HG03354 (cell line): ENCODE measurements around the gene NFIA.

ENCODE experiments used
- ATAC-seq: cut with Tn5 transposase; IDR thresholded peaks from one replicate; pipeline ENCODE4 v1.9.1; 2021; ENCODE audit warnings: mild to moderate bottlenecking; ENCODE audit not compliant: unreplicated experiment, poor library complexity, severe bottlenecking

NFIA gene

DNA sequence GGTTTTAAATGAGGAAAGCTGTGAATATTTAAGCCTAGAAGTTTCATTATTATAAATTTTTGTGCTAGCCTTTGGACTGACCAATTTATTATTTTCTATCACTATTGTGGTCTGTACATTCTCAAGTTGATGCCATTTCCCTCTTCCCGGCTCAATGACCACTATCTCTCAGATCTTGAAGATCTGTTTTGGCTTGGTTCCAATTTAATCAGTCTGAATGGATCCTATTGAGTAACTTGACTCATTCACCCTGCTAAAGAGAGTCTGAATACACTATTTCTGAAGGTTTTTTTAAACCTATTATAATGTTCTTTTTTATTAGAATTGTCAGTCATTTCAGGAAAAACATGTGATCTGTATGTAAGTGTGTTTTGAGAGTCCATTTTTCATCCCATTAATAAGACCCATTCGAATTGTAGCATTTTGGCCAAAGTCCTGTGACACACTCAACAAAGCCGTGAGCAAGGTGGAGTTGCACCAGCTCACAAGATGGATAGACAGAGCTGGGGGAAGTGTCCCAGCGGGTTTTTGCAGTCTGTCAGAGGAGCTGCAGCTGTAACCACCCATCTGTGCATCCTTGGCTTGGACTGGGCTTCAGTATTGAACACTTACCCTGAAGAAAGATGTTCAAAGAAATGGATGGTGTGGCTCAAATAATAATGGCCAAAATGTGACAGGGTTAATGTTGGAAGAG, 145.6 kb downstream of the NFIA start:
- ATAC-seq, result no peak

DNA sequence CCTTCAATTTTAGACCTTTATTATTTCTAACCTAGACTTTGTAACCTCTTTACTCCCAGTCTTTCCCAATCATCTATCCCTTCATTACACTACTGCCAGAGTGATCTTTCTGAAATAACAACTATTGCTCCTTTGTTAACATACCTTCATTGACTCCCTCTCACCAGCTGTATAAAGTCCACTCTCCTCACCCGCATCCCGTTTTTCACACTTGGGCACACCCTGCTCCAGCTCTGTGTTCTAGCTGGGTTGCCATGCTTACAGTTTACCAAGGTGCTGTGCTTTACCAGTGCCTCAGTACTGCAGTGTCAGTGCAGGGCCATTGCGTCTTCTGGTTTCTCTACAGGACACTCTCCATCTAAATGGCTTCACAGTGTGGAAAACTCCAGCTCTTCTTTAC, 148.2 kb downstream of the NFIA start:
- ATAC-seq, result no peak

DNA sequence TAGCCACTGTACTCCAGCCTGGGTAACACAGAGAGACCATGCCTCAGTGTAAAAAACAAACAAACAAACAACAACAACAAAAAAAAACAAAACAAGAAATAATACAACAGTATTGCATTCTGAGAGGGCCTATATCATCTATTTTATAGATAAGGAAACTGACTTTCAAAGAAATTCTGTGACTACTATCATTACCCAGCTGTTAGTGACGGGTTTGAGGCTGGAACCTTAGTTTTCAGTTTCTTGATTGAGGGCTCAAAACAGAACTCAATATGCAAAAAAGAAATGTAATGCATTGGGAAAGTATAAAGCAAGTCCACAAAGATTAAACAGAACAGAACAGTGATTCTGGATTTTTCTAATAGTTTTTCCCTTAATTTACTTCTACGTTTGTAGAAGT, 149.4 kb downstream of the NFIA start:
- ATAC-seq, result no peak

DNA sequence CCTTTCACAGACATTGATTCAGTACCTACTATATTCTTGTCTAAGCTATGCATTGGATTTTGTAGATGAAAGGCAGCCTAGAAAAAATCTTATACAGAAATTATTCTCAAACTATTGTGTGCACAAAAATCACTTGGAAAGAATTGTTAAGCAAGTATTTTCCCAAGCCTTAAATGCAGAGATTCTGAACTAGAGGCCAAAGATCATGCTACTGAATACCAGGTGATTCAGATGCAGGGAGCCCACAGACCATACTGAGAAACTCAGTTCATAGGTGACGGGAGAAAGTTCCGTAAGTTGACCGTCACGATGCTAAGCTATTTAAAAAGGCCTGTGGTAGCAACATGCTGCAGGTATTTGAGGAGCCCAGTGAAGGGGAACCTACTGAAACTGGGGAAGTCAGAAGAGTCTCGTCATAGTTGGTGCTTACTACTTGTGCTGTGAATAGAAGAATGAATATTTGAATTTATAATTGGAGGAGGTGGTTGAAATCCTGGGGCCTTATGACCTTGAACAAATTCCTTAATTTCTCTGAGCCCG, 150.8 kb downstream of the NFIA start:
- ATAC-seq, result no peak

DNA sequence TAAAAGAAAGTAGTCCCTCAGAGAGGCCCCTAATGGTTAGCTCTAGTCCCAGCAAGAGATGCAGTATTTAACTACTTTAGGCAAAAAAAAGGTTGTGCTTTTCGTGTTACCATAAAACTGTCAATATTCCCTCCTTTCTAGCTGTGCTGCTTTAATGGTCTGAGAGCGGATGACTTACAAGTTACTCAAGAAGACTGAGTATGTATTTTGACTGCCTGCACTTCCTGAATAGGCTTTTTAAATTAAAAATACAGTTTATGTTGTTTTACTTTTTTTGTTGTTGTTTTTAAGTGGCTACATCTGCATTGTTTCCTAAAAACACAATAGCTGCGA, 152.2 kb downstream of the NFIA start:
- no peak for ATAC-seq

DNA sequence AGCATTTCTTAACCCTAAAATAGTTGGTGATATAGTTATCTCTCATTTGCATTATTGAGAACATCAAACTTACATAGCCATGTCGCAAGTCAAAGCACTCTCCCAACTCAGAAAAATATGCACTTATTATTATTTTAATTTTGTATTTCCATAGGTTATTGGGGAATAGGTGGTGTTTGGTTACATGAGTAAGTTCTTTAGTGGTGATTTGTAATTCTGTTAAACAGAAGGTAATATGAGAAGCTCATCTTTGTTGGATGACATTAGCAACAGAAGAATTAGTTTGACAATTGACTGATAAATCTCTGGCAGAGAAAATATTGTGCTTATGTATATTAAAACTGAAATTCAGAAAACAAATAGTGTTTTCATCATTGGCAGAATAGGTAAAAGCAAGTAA, 154.8 kb downstream of the NFIA start:
- no peak for ATAC-seq

DNA sequence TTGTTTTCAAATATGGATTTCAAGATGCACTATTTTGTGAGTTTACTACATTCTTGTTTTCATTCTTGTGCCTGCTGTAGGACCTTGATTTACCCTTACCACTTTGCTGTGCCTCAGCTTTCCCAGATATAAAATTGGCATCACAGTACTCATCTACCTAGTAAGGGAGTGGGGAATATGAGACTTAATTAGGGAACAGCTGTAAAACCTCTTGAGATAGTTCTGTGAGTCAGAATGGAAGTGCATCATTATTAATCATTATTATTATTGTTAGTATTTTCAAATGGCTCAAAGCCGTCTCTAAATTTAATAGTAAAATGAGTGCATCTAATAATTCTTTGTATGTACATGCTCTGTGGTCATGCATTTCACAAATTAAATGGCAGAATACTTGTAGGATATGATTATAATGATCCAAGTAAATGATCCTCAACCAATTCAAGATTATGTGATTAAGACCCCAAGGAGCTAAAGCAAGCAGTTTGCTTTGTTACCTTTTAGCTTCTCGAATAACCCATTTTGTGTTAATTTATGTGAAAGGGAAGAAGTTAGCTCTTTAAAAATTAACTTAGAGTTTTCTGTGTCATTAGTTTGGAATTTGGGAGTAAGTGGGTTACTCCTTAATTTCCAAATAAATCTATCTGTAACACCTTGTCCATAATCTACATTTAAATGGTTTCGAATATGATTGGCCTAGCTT, 155.4 kb downstream of the NFIA start:
- ATAC-seq, result no peak

DNA sequence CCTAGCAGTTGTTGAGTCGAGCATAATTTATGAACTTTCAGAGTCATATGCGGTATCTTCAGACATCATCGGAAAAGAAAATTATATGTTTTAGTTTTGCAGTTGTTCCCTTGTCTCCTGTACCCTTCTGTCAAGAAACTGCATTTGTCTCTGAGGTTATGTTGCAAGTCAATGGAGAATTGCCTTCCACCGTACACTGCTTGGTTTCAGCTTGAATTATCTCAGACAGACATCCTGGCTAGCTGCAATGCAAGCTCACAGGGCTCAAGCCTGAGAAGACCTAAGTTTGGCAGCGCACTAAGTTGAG, 156.0 kb downstream of the NFIA start:
- ATAC-seq, result no peak

DNA sequence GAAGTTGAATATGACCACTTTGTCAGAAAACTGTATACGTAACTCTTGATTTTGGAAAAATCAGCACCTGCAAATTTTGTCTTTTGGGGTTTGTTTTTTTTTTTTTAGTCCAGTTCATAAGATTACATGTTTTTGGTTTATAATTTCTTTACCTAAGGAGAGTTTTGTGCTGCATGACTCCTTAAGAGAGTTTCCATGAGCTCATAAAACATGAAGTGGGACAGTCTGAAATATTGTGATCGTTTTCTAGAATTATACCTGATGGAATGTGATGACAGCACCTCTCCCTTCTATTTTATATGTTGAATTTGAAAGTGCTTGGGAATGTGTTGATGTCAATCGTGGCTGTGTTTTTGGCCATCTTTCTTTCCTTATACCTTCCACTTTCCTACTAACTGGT, 158.5 kb downstream of the NFIA start:
- no peak for ATAC-seq

DNA sequence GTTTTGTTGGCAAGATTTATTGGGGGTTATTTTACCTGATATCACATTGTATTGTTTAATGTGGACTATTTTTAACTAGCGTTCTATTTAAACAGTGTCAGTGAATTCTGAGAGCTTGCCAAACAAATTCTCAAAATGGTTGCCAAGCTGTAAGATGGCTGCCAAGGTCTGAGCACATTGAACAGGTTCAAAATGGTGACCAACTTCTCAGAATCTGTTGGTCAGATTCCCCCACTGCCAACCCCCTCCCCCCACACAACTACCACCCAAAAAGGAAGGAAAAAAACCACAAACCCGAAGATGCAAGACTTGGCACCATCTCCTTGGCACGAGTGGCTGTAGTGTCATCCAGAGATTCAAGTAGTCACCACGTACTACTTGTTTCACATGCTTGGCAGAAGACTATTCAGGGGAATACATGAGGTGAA, 159.1 kb downstream of the NFIA start:
- no peak for ATAC-seq

DNA sequence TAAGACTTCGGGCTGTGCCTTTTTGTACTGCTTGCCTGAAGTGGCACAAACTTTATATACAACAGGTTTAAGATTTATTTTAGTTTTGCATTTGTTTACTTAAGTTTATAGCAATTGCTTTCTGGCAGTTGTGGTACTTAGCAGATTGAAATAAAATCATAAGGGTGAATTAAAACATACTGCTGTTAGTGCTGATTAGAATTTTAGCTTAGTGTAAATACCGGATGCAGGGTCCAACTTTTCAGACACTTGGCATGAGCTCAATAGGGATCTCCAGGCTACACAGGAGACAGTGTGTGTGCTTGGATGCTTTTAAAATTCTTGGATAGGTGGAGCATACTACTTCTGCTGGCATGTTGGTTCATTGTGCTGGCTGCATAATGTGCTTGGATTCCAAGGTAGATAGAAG, 159.6 kb downstream of the NFIA start:
- ATAC-seq, result no peak

DNA sequence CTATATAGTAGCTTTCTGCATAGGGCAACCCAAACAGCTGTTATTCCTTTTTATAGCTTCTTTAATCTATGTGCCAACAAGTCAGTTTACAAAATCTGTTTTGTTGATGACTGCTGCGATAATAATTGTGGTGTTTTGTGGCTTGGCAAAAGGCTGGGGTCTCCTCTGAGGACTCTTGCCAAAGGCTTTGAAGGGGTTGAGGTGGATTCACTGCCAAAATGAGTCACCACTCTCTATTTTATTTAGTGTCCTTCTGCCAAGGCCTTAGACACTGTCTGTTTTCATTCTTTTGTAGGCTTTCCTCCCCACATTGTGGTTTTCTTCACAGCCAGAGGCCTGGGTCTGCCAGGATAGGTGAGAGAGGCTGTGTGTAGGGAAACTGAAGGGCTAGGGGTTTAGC, 161.8 kb downstream of the NFIA start:
- no peak for ATAC-seq

DNA sequence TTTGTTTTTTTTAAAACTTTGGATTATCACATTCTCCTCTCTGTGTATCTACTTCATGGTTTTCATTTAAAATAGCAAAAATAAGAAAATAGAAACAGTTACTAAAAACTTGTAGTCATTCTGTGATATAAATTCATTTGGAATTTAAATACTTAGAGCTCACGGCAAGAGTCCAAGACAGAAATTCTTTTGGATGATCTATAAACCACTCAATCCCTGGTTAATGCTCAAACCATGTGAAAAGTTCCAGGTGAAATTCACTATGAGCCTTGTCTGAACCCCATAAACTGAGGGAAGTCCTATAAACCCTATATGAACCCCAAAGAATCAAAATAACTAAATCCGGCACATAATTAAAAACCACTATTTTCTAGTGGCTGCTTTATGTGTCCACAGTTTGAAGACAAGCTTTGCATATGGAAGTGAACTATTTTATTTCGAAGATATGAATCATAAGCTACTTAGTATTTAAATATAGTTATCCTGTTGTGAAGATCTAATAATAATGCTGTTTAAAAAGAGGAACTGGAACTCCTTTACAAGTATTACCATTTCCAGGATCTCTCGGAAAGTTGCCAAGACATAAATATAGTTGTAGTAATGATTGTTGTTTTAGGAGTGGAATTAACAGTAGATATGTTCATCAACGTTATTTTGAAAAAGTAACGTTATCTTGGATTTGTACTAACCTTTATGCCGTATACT, 163.5 kb downstream of the NFIA start:
- no peak for ATAC-seq

DNA sequence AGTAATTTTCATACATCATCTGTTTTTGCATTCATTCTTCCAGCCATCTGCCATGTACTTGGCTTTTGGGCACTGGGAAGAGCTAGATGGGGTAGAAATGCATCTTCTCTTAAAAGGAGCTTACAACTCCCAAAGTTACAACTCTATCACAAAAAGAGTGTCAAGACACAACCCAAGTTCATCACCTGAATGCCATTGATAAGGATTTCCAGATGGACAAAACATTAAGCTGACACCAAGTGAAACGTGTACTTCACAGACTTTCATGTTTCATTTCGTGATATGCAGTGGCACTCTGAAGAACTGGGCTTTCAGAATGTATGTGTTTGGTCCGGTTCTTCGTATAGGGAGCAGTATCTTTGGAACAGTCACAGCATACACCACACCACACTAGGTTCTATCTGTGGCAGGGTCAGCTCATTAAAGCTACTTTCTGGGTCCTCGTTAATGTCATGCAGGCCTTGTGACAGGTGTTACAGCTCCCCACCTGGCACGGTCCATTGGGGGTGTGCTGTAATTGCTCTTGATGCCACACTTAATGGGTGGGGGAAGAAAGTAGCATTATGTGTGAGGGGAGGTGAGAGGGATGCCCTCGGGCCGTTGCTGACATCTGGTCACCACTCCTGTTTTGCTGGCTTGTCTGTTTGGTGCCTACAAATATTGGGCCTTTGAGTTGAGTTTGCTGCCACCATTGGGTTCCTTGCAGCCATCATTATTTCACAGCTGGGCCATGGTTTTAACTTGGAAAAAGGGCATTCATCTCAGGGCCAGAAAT, 164.9 kb downstream of the NFIA start:
- ATAC-seq, result no peak

DNA sequence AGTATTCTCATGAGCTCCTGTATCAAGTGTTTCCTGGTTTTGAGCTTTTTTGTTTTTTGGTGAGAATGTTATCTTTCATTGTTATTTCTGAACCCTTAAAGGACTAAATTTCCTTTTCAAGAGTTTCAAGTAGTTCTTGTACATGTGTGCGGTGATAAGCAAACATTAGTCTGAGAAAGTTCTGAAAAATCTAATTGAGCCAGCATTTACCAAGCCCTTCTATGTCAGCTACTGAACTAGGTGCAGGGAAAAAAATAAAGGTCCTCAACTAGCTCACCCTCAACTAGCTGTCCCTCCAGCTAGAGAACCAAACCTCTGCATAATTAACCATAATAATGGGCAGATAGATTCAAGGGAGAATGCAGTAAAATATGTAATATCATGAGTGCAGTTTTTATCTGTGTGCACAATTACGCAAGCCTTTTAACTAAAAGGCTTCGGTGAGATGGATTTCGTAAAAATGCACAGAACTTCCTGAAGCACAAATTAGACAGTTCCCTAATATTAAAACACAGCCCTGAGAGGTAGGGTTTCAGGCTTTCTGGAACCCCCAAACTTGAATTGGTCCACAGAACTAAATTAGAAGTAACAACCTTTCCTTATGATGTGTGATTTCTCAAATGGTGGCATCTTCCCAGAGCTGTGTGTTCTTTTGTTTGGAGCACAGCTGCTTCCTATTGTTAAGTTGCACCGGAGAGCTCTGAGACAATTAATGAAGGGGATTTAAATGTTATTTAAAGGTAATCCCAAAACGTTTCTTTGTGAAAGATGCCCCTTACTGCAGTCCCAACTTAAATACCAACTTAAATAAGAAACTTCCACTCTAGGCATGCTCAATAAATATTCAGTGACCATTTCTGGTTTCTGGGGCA, 165.8 kb downstream of the NFIA start:
- ATAC-seq, result no peak

DNA sequence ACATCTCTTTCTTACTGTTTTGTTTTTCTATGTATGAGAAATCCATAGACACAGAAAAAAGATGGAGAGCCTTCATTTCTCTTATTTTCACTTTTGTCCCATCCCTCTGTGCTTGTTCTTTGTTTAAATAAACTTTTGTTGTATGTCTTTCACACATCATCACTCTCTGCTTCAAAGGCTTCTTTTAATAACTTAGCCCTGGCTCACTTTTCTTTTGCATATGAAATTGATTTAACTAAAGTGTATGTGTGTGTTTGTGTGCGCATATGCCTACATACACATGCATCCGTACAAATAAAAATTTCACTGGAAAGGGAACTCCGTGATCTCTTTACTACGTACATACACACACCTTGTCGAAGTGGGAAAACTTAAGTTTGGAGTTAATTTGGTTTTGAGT, 168.6 kb downstream of the NFIA start:
- no peak for ATAC-seq

DNA sequence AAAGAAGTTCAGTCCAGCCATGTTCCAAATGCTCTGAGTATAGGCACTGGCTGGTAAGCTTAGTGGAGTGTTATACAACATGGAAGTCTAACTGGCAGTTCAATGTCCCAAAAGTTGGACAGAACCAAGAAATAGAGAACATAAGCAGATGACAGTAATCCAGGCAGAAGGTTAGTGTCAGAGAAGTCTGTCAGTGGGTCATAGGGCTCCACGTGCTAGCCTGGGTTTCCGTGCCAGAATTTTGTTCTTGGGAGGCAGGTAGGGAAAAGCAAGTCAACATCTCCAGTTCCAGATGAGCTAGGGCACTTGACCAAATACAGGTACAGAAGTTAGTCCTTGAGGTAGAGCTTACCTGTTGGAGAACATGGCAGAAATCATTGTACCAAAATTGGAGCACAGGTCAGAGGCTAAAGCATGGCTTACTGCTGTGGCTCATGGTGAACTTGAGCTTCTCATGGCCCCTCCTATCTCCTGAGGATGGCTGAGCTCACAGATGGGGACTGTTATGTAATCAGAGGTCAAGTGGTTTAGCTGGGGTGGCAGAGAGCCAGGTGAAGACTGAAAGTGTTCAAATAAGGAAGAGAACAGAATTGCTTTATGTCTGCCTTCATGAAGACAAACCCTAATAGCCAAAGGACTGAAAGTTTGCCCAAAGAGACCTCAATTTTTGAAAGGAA, 170.8 kb downstream of the NFIA start:
- ATAC-seq, result no peak

DNA sequence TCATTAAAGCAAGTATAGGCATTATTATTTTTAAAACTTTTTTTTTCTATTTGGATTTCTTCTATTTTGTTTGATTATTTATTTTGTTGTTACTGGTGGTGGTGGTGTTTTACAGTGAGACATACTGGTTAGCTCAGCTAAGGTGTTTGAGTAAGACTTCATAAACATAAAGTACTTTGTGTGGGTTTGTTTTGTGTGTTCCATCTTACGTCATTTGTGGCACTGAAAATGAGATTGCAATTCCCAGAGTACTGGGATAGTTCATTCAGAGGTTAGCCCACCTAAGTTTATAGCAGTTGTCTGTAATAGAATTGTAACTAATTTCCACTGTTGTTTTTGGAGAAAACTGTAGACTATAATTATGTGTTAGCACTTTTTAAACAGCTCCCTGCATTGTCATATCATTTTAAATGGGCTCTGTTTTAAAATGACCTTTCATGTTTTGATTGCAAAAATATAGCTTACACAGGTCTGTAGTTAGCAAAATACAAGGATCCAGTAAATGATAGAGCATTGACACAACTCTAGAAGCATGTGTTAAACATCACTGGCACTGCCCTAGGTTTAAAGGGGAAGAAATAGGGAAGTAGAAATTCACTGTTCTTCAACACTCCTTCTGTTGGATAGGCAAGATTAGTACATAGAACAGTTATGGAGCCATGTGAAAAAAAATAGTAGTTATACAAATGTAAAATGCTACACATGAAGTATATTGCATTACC, 171.7 kb downstream of the NFIA start:
- no peak for ATAC-seq
